Stimulated activated CD8-positive, alpha-beta memory T cell treated with anti-CD3 and anti-CD28 coated beads, Interleukin-2, amount 100 ng/mL, for 1 hour (primary cell): ENCODE results near the gene GSAP.

Experiments
- DNase-seq, 2 donors: peaks; one replicate each; pipeline ENCODE4 v3.0.0-alpha.2; 2020; ENCODE audit warnings: low read depth in 2 of 2

GSAP gene

GRCh38 chr7:77328669-77329068 lies 87.5 kb downstream of the GSAP start:
- no peak for DNase-seq

GRCh38 chr7:77327932-77328628 lies 88.1 kb downstream of the GSAP start:
- no peak for DNase-seq

GRCh38 chr7:77327067-77327931 lies 88.8 kb downstream of the GSAP start:
- no peak for DNase-seq

- no peak for DNase-seq
These were observed 90.0 kb downstream of the GSAP start for GRCh38 chr7:77326131-77326530.

GRCh38 chr7:77321300-77321699 lies 94.8 kb downstream of the GSAP start:
- DNase-seq, result no peak

- no peak for DNase-seq
These were observed 95.4 kb downstream of the GSAP start for GRCh38 chr7:77320714-77321113.

- DNase-seq, result no peak
These were observed 96.0 kb downstream of the GSAP start for GRCh38 chr7:77320137-77320536.

- DNase-seq, result no peak
These were observed 98.1 kb downstream of the GSAP start for GRCh38 chr7:77318019-77318418.

GRCh38 chr7:77316219-77316978 lies 99.8 kb downstream of the GSAP start:
- DNase-seq, result no peak

- no peak for DNase-seq
These were observed 101.0 kb downstream of the GSAP start for GRCh38 chr7:77315182-77315591.

GRCh38 chr7:77313876-77314480 lies 102.2 kb downstream of the GSAP start:
- DNase-seq, result no peak

- no peak for DNase-seq
These were observed 103.1 kb downstream of the GSAP start for GRCh38 chr7:77313085-77313484.

- DNase-seq, result no peak
These were observed 105.2 kb downstream of the GSAP start for GRCh38 chr7:77310982-77311381.

- no peak for DNase-seq
These were observed 106.4 kb downstream of the GSAP start for GRCh38 chr7:77309714-77310220.

GRCh38 chr7:77308792-77309191 lies 107.4 kb downstream of the GSAP start:
- DNase-seq, result no peak

GRCh38 chr7:77306231-77307067 lies 109.7 kb downstream of the GSAP start:
- no peak for DNase-seq

- DNase-seq, result no peak
These were observed 120.6 kb downstream of the GSAP start for GRCh38 chr7:77295549-77295948.

- DNase-seq, result no peak
These were observed 123.1 kb downstream of the GSAP start for GRCh38 chr7:77293046-77293445.

- no peak for DNase-seq
These were observed 125.7 kb downstream of the GSAP start for GRCh38 chr7:77290425-77290824.

GRCh38 chr7:77289387-77289786 lies 126.8 kb downstream of the GSAP start:
- no peak for DNase-seq
